Nephron progenitor cell (in vitro differentiated cells): Measurements from ENCODE around the gene TBC1D4.

ENCODE experiments used
- DNase-seq: peaks from one replicate; pipeline ENCODE4 v3.0.0; 2021
- H3K27ac Mint-ChIP-seq: 2 replicates; pipeline ENCODE4 v1.8.0; 2021; ENCODE audit warnings: mild to moderate bottlenecking, moderate library complexity, mixed read lengths
- H3K27me3 Mint-ChIP-seq: 2 replicates; pipeline ENCODE4 v1.8.0; 2021; ENCODE audit warnings: mild to moderate bottlenecking, low read depth, mixed read lengths; ENCODE audit not compliant: poor library complexity
- H3K36me3 Mint-ChIP-seq: 2 replicates; pipeline ENCODE4 v1.8.0; 2021; ENCODE audit warnings: low read depth, mixed read lengths
- H3K4me1 Mint-ChIP-seq: 2 replicates; pipeline ENCODE4 v1.8.0; 2021; ENCODE audit warnings: mixed read lengths
- H3K4me3 Mint-ChIP-seq: 2 replicates; pipeline ENCODE4 v1.8.0; 2021; ENCODE audit warnings: mild to moderate bottlenecking, moderate library complexity, mixed read lengths
- H3K9me3 Mint-ChIP-seq: 2 replicates; pipeline ENCODE4 v1.8.0; 2021; ENCODE audit warnings: mild to moderate bottlenecking, moderate library complexity, mixed read lengths
- TF ChIP-seq, protein P1 (sequence below): fragments of 200-600 bp; sonication (generic); IDR thresholded peaks from 2 replicates; pipeline ENCODE4 v1.5.0; 2021; ENCODE audit warnings: antibody characterized with exemption

Gene TBC1D4

DNA sequence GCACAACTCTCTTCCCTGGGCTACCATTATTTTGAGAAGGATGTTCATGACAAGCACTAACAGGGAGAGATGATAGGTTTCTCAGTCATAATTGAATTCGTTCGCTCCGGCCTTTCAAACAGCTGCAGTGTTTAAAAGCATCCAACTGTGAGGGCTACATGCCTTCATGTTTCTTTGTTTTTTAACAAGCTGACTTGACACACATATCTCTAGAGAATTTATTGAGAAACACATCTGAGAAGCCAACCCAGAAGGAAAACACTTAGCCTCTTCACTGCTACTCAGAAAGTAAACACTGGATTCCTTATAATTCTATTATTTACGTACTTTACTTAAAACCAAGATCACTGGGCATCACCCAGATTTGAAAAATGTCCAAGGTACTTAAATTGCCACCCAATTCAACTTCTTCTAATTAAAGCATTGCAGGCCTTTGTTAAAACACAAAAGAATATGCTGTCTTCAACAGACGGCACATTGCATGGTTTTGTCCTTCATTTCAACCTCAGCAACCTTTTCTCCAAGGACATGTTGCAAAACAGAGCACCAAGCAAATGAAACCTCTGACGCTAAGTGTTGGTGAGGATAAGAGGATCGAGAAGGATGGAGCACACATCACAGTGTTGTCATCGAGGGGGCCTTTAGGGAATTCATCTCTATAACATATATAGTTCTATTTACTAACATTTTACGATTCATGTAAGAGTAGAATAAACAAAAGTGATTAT lies 75.8 kb downstream of the TBC1D4 start:
- DNase-seq = no peak
- TF ChIP-seq, protein P1, sequence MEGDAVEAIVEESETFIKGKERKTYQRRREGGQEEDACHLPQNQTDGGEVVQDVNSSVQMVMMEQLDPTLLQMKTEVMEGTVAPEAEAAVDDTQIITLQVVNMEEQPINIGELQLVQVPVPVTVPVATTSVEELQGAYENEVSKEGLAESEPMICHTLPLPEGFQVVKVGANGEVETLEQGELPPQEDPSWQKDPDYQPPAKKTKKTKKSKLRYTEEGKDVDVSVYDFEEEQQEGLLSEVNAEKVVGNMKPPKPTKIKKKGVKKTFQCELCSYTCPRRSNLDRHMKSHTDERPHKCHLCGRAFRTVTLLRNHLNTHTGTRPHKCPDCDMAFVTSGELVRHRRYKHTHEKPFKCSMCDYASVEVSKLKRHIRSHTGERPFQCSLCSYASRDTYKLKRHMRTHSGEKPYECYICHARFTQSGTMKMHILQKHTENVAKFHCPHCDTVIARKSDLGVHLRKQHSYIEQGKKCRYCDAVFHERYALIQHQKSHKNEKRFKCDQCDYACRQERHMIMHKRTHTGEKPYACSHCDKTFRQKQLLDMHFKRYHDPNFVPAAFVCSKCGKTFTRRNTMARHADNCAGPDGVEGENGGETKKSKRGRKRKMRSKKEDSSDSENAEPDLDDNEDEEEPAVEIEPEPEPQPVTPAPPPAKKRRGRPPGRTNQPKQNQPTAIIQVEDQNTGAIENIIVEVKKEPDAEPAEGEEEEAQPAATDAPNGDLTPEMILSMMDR = no peak
- Mint-ChIP-seq H3K27me3 (no peaks in the 10 kb centered on the region), H3K9me3 (peaks cover 3% of the 10 kb centered on the region), H3K36me3 (peaks cover 3% of the 10 kb centered on the region), H3K27ac (peak overlapping the region; percentile 3), H3K4me3 (no peak overlapping the region), H3K4me1 (peaks cover 49% of the 10 kb centered on the region)

DNA sequence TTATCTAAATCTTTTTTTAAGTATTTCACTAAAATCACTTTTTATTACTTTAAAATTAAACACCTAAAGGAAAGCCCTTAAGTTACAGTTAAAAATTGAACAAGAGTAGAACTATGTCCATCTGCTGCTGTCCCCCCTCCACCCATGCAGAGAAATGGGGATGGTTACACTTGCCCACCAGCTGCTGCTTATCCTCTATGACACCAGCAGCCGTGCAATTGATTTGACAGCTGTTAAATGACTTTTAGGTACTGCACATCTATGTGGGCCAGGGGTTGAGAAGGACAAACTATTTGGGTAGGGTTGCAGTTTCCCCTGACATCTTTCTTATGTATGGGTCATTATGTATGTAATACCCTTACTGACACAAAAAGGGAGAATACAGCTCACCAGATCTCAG lies 77.2 kb downstream of the TBC1D4 start:
- TF ChIP-seq, protein P1 = no peak
- H3K27me3 Mint-ChIP-seq = no peaks in the 10 kb centered on the region
- DNase-seq = no peak
- H3K9me3 Mint-ChIP-seq = peaks cover 5% of the 10 kb centered on the region
- no peak overlapping the region for H3K27ac Mint-ChIP-seq
- peaks cover 7% of the 10 kb centered on the region for H3K36me3 Mint-ChIP-seq
- H3K4me3 Mint-ChIP-seq = no peak overlapping the region
- H3K4me1 Mint-ChIP-seq = peaks cover 43% of the 10 kb centered on the region

DNA sequence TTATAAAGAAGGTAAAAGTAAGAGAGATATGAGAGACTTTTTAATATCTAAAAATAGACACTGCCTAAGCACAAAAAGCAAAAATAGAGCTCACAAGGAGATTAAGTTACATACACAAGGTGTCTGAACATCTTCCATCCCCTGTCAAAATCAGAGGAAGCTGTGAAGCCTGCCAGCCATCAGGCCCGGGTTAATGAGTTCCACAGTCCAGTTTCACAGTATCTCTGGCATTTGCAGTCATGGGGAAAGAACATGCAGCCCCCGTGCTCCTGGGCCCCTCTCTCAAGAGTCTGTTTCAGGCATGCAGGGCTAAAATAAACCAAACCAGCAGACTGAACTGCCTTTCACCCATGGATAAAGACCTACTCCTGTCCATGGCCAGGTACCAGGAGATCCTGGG lies 79.2 kb downstream of the TBC1D4 start:
- H3K27ac Mint-ChIP-seq = peak overlapping the region; percentile 46
- H3K27me3 Mint-ChIP-seq = peaks cover 3% of the 10 kb centered on the region
- peaks cover 43% of the 10 kb centered on the region for H3K4me1 Mint-ChIP-seq
- peaks cover 24% of the 10 kb centered on the region for H3K9me3 Mint-ChIP-seq
- peak; percentile 49 for DNase-seq
- TF ChIP-seq, protein P1 = no peak
- peak overlapping the region; percentile 35 for H3K4me3 Mint-ChIP-seq
- H3K36me3 Mint-ChIP-seq = peaks cover 17% of the 10 kb centered on the region

DNA sequence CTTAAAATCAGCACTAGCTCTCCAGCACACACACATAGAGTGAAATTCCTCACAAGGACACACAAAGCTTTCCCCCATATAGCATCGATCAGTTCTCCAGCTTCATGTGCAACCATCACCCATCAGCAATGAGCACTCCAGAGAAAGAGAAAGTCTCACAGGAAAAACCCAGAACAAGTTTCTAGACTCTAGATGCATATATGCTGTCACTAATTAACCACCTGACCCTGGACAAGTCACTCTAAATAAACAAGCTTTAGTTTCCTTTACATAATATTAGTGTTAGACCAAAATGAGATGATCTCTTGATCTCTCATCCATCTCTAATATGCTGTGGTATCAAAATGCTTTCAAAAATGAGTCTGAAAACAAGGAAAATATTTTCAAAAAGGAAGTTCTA lies 81.2 kb downstream of the TBC1D4 start:
- peaks cover 3% of the 10 kb centered on the region for H3K27me3 Mint-ChIP-seq
- H3K9me3 Mint-ChIP-seq = peaks cover 35% of the 10 kb centered on the region
- TF ChIP-seq, protein P1 = no peak
- H3K4me1 Mint-ChIP-seq = peaks cover 37% of the 10 kb centered on the region
- DNase-seq = no peak
- peaks cover 25% of the 10 kb centered on the region for H3K36me3 Mint-ChIP-seq
- no peak overlapping the region for H3K4me3 Mint-ChIP-seq
- no peak overlapping the region for H3K27ac Mint-ChIP-seq

DNA sequence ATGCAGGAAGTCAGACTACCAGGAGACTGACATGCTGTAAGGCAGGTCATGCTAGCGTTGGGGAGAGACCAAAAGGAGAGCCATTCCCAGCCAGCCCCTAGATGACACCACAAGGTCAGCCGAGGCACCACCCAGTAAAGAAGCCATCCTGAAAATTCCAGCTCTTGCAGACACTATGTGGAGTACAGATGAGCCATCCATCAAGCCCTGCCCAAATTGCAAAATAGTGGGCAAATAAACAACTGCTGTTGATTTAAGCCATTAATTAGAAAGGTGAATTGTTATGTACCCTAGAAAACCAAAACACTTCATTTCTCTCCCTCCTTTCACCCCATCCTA lies 82.1 kb downstream of the TBC1D4 start:
- H3K27ac Mint-ChIP-seq = no peak overlapping the region
- TF ChIP-seq, protein P1 = no peak
- H3K4me1 Mint-ChIP-seq = peaks cover 32% of the 10 kb centered on the region
- peaks cover 25% of the 10 kb centered on the region for H3K36me3 Mint-ChIP-seq
- no peak overlapping the region for H3K4me3 Mint-ChIP-seq
- peaks cover 3% of the 10 kb centered on the region for H3K27me3 Mint-ChIP-seq
- peaks cover 35% of the 10 kb centered on the region for H3K9me3 Mint-ChIP-seq
- no peak for DNase-seq

DNA sequence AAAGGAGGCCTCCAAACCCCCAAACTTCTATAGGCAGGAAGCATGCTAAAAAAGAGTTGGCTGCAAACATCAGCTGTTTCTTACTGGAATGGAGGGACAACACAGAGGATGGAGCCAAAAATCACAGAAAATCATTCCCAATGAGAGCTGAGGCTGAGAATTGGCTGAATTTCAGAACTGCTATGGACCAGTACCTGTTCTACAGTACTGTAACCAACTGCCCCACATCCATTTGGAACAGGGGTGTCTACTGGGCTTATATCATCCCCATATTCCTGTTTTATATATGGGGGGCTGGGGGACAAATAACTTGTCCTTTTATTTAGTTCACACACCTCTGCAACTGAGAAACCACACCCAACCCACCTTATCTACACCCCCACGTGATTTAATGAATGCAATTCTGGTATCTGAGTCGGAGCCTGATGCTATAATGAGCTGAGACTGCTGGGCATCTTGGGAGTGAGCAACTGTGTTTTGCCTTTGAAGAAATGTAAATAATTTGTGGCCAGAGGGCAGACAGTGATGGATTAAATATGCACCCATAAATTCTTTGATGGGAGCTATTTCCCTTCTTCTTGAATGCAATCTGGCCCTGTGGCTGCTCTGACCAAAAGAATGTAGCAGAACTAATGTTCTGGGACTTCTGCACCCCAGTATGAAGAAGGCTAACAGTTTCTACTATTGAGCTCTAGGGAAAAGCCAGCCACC lies 82.6 kb downstream of the TBC1D4 start:
- H3K9me3 Mint-ChIP-seq = peaks cover 35% of the 10 kb centered on the region
- DNase-seq = no peak
- peaks cover 3% of the 10 kb centered on the region for H3K27me3 Mint-ChIP-seq
- H3K36me3 Mint-ChIP-seq = peaks cover 25% of the 10 kb centered on the region
- H3K27ac Mint-ChIP-seq = no peak overlapping the region
- H3K4me3 Mint-ChIP-seq = no peak overlapping the region
- TF ChIP-seq, protein P1 = no peak
- peaks cover 27% of the 10 kb centered on the region for H3K4me1 Mint-ChIP-seq
